K562 treated with DMSO at 1 percent for 12 hours (cell line): ENCODE measurements around the gene ITPK1. TPM values are rescaled to one million over a fixed set of nuclear protein-coding genes. Genes with fewer than 3 reads are reported as not detected.

Experiments used
- total RNA-seq: library from RNA; unstranded; fragments of 300-600 nt; gene quantifications from 2 replicates; pipeline ENCODE4 v1.2.3, GENCODE V29; 2022; ENCODE audit not compliant: insufficient read depth

Gene ITPK1
- 16.7 and 31.5 TPM in 2 replicates for total RNA-seq

GRCh38 chr14:93115821-93116675 lies at the start of gene ITPK1:
TSS of gene ITPK1 (minus strand) at chr14:93115925. CDS start at chr14:93115163, 762 bp downstream.

DNA sequence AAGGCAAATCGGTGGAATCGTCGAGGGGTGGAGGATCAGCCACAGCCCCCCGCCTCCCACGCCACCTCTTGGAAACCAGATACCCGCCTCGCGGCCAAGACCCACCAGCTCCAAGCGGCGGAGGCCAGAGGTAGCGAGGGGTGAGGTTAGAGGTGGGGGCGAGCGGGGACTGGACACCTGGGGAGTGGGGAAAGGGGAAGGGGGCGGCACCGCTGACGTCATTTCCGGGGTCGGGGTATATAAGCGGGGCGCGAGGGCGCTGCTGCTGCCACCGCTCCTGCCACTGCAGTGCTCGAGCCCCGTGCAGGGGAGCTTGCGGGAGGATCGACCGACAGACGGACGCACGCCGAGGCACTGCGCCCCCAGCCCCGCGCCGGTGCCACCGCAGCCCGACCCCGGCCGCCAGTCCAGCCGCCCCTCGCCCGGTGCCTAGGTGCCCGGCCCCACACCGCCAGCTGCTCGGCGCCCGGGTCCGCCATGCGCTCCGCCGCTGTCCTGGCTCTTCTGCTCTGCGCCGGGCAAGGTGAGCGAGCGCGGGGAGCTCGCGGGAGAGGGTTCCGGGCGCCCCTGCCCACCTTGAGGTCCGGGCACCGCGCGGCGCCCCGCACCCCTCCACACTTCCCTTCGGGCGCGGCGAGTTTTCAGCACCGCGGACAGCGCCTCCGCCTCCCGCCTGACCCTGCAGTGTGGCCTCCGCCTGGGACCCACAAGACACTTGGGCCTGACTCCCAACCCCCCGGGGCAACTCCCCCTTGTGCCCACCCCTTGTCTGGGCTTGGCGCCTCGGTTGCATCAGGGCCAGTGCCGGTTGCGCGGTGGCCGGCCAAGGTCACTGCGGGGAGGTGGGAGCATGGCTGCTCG lies 192.6 kb downstream of the ITPK1 start, which contains the start of gene CHGA:
TSS of gene CHGA (plus strand) at position 268 of the 861 bp plus-strand sequence. CDS start at position 478, 210 bp downstream.

Other genes with a start within 250 kb of the ITPK1 start
- not detected in 2 replicates for gene CHGA, start 192.8 kb downstream of the ITPK1 start, total RNA-seq
- 9.0 and 15.5 TPM in 2 replicates for gene MOAP1, start 69.0 kb upstream of the ITPK1 start, total RNA-seq
- 15.6 and 28.6 TPM in 2 replicates for gene LYSET, start 69.4 kb upstream of the ITPK1 start, total RNA-seq
- gene GON7, start 91.1 kb upstream of the ITPK1 start, total RNA-seq: 13.9 and 14.4 TPM in 2 replicates
- 15.0 and 34.5 TPM in 2 replicates for gene UBR7, start 91.3 kb upstream of the ITPK1 start, total RNA-seq
- 1.8 and 7.3 TPM in 2 replicates for gene BTBD7, start 217.1 kb upstream of the ITPK1 start, total RNA-seq
- gene COX8C, start 231.3 kb upstream of the ITPK1 start, total RNA-seq: not detected in 2 replicates